ENCODE measurements around the gene SHFL. TPM values are rescaled to one million over a fixed set of nuclear protein-coding genes. Genes with fewer than 3 reads are reported as not detected.
A peak's percentile ranks its signal among the peaks of the same experiment; 100 is the strongest.

The SHFL gene
- total and polyA plus RNA-seq, 2 of the 4 experiments (the other 2 are of a cell fraction), result 9.0 to 32.1 TPM

GRCh38 chr19:10106100-10106936 lies 20.2 kb downstream of the SHFL start, which contains the start of gene PPAN:
Gene PPAN (plus strand): TSS chr19:10106362. CDS start chr19:10106395, 33 bp downstream.
- Histone ChIP-seq H3K4me2 (ENCODE audit: low read depth, low read length) (peak within 1 kb of the TSS; percentile 74), H3K4ac (ENCODE audit: low read depth, low read length) (peak within 1 kb of the TSS; percentile 75), H3K18ac (ENCODE audit: low read depth, low read length) (peak within 1 kb of the TSS; percentile 39; the same call in 1 of the 2 replicates), H4K5ac (ENCODE audit: low read depth, low read length) (peak within 1 kb of the TSS; percentile 60), H3K9ac (ENCODE audit: low read depth, low read length) (peak within 1 kb of the TSS; percentile 81), H2BK5ac (ENCODE audit: low read depth, low read length, poor library complexity, severe bottlenecking) (peak within 1 kb of the TSS; percentile 87), H3K14ac (replicated peaks; ENCODE audit: low read depth, low read length) (peak within 1 kb of the TSS; percentile 50), H3K9me3 (ENCODE audit: control insufficient read depth, insufficient read depth, low read length) (no peaks in the 10 kb centered on the region), H3K9me1 (ENCODE audit: insufficient read depth, low read length) (no peaks in the 10 kb centered on the region), H2BK120ac (ENCODE audit: low read depth, low read length) (peak within 1 kb of the TSS; percentile 18; the same call in 1 of the 2 replicates), H3K27me3 (ENCODE audit: control insufficient read depth, insufficient read depth, low read length) (no peaks in the 10 kb centered on the region), H3K4me3 (ENCODE audit: insufficient read depth, low read depth, low read length) (peak within 1 kb of the TSS; percentile 76), H3K36me3 (ENCODE audit: control insufficient read depth, insufficient read depth, low read length) (peaks cover 32% of the 10 kb centered on the region), H2BK15ac (ENCODE audit: low read depth, low read length) (no peak within 1 kb of the TSS), H3K79me1 (ENCODE audit: low read depth in 1 of 2, low read length in 2 of 2) (peaks cover 16 to 30% of the 10 kb centered on the region in 2 experiments), H4K8ac (ENCODE audit: low read depth in 2 of 2, low read length in 2 of 2) (peak within 1 kb of the TSS; percentile 89 to 93), H4K20me1 (ENCODE audit: insufficient read depth, low read length) (0 out of 2 replicates have a peak, but pooled peaks cover 5% of the 10 kb centered on the region), H3K4me1 (ENCODE audit: control insufficient read depth, insufficient read depth, low read length) (peaks cover 4% of the 10 kb centered on the region), H2AFZ (replicated peaks; ENCODE audit: low read length, poor library complexity) (peak within 1 kb of the TSS; percentile 92), H3K27ac (ENCODE audit: insufficient read depth, low read length) (peak within 1 kb of the TSS; percentile 82), H2BK20ac (ENCODE audit: low read depth, low read length) (no peak within 1 kb of the TSS), H3K23ac (ENCODE audit: low read depth, low read length) (peak within 1 kb of the TSS; percentile 44; the same call in 1 of the 2 replicates), H3K56ac (ENCODE audit: extremely low read depth, insufficient read depth, low read length) (peak within 1 kb of the TSS; percentile 10), H4K91ac (ENCODE audit: insufficient read depth, low read depth, low read length) (peak within 1 kb of the TSS; percentile 71), H2AK9ac (replicated peaks; ENCODE audit: low read depth, low read length, poor library complexity) (peak within 1 kb of the TSS; percentile 95), H2AK5ac (ENCODE audit: low read depth, low read length) (peak within 1 kb of the TSS; percentile 52)
- ATAC-seq (ENCODE audit: low read depth) (peak; percentile 93), DNase-seq (peak; percentile 98)
- 0% methylated on average over 29 of the region's 71 CpGs; no CpG with 5 or more reads in 1 of the 2 experiments for WGBS, 2 experiments (ENCODE audit: extremely low coverage in 2 of 2, insufficient read length in 1 of 2)
- BruUV-seq (replicated peaks), result no TSS peak
- in situ Hi-C loops (cut with MboI; ENCODE audit: low sequenced_read_pairs), result no loop called here
- intact Hi-C loops (cut with micrococcal nuclease), result loop anchor here (5.0 kb wide), 1 partner anchor 146 kb away; the partner anchor contains the start of gene MRPL4
- ChIA-PET CTCF (interaction anchor here (0.6 kb wide), 1 partner anchor 89 kb away, joined by 4 read pairs; no protein-coding TSS in a partner anchor), POLR2A (ENCODE audit: unreplicated experiment) (no interaction called here)
- dilution Hi-C loops (cut with HindIII; ENCODE audit: low sequenced_read_pairs, unreplicated experiment), result no loop called here
- 0 out of 2 replicates have a peak, but pooled peaks have one; percentile 25 for TF ChIP-seq FOS (IDR thresholded peaks at IDR 0.05; ENCODE audit: low read depth, low read length)
- no peak for TF ChIP-seq SMC3 (IDR thresholded peaks at IDR 0.05; ENCODE audit: low read depth, low read length)
- TF ChIP-seq NFE2L2 (IDR thresholded peaks at IDR 0.05; ENCODE audit: low read depth, low read length), result no peak
- TF ChIP-seq MAZ (IDR thresholded peaks at IDR 0.05; ENCODE audit: borderline replicate concordance, low read depth, low read length), result peak; percentile 100
- TF ChIP-seq POLR2A (IDR thresholded peaks at IDR 0.05; ENCODE audit: low read depth, low read length), result peak; percentile 86
- no peak for TF ChIP-seq RCOR1 (IDR thresholded peaks at IDR 0.05; ENCODE audit: insufficient replicate concordance, low read length)
- TF ChIP-seq MXI1 (IDR thresholded peaks at IDR 0.05; ENCODE audit: borderline replicate concordance, low read depth, low read length), result peak; percentile 100
- no peak for TF ChIP-seq MAFK (IDR thresholded peaks at IDR 0.05; ENCODE audit: low read depth, low read length)
- TF ChIP-seq USF2 (IDR thresholded peaks at IDR 0.05; ENCODE audit: low read depth, low read length), result no peak
- no peak for TF ChIP-seq CHD1 (IDR thresholded peaks at IDR 0.05; ENCODE audit: low read depth, low read length)
- no peak for TF ChIP-seq RAD21 (IDR thresholded peaks at IDR 0.05; ENCODE audit: low read length)
- no peak for TF ChIP-seq CEBPB (IDR thresholded peaks at IDR 0.05; ENCODE audit: low read depth, low read length)
- no peak for TF ChIP-seq ELK1 (IDR thresholded peaks at IDR 0.05; ENCODE audit: borderline replicate concordance, low read depth, low read length)
- 0 out of 2 replicates have a peak, but pooled peaks have one; percentile 15 for TF ChIP-seq BHLHE40 (IDR thresholded peaks at IDR 0.05; ENCODE audit: low read depth, low read length)

Data from IMR-90 (cell line).